Left renal cortex interstitium (tissue), 4 donors: Measurements from ENCODE around the gene RFNG. TPM values are rescaled to one million over a fixed set of nuclear protein-coding genes. Genes with fewer than 3 reads are reported as not detected.

Experiments
- DNase-seq, 4 donors: peaks; one replicate each; pipeline ENCODE4 v3.0.0-alpha.2; 2013; ENCODE audit warnings: low read depth in 4 of 4, low spot score in 2 of 4, missing footprints in 1 of 4
- polyA plus RNA-seq, 4 donors: library from polyadenylated mRNA; unstranded; fragments of 120-200 nt; gene quantifications; one replicate each; pipeline ENCODE4 v1.2.1, GENCODE V29; 2013; ENCODE audit not compliant: insufficient read length in 4 of 4

The RFNG gene
- polyA plus RNA-seq, 4 donors, result 38.2 to 67.5 (median 52.2) TPM

DNA sequence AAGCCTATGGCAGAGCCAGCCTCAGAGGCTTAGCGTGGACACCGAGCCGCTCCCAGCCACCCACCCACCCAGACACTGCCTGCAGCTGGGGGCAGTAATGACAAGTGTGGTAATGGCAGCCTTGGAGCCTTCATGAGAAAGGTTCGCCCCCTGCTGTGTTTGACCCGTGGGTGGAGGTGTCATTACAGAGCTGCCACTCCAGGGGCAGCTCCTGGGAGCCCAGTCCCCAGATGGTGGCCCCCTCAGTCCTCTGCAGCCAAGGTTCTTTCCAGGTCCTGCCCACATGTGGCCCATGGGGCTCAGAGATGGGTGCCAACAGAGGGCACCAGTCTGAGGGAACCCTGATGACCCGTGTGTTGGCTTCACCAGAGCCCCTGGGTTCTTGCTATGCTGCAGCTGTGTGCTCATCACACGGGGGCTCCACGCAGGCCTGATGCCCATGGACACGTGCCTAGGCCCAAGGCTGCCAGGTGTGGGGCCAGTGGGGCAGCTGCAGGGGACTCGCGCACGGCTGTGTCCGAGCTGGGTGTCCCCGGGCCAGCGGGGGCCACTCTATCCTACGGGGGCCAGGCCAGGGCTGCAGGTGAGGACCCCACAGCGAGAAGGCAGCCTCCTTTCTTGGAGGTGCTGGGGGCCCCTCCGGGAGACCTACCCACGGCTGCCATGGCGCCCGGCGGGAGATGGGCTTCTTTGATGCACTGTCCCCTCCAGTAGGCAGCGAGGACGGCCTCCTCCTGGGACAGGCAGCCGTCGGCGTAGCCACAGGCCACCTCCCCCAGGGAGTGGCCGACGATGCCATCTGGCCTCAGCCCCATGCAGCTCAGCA lies 38.3 kb upstream of the RFNG start:
- DNase-seq, result no peak

DNA sequence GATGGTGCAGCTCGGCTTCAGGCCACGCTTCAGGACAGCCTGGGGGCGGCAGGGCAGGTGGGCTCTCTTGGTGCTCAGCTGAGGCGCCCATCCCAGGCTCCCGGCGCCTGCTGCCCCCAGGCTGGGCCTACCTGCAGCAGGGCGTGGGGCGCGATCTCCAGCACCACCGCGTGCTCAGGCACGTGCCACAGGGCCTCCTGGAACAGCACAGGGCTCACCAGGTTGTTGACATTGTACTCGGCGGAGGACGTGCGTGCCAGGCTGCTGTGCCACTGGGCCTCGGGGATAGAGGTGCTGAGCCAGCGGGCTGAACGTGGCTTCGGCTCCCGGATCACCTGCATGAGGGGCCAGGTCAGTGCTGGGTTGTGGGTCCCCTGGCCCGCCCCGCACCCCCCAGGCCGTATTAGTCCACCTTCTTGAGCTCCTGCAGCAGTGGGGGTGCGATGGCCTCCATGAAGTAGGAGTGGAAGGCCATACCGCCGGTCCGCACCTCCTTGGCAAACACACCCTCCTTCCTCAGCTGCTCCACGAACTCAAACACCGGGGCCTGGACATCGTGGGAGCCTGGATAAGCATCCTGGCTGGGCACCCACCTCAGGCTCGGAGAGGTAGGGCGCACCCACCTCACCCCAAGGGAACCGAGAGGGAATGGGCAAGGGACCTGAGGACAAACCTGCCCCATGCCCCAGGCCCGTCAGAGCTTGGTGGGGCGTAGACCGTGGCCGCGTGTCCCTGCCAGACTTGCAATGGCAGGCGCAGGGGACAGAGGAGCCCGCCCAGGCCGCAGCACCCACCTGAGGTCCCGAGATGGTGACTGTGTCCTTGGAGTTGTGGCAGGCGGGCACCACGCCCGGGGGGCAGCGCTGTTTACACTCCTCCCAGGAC lies 37.5 kb upstream of the RFNG start:
- no peak for DNase-seq

DNA sequence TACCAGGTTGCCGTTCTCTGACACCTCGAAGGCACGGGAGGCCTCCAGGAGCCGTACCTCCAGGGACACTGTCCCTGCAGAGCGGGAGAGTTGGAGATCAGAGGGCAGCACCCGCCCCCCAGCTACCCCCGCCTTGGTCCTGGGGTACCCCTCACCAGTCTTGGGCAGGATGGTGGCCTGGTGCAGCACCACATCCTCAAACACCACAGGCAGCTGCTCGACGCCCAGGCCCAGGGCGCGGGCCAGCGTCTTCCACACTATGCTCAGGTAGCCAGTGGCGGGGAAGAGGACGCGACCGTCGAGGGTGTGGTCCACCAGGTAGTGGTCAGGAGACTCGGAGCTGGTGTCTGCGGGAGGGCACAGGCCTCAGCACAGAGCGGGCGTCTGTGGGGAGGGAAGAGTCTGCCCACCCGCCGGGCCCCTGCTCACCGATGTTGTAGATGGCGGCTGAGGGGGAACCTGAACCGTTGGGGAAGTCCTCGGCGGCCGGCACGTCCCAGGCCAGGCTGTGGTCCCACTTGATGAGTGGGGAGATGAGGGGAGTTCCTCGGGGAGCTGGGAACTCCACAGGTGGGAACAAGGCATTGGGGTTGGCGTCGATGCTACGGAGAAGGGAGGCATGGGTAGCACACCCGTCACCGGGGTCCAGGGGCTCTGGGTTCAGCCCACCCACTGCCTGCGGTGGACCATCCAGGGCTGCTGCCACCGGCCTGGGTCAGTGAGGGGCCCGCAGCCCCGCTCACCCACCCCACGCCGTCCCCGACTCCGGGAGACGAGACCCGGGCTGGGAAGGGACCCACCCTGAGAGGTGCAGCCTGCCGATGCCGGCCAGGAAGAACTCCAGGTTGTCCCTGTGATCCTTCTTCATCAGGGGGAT lies 36.6 kb upstream of the RFNG start:
- no peak for DNase-seq

DNA sequence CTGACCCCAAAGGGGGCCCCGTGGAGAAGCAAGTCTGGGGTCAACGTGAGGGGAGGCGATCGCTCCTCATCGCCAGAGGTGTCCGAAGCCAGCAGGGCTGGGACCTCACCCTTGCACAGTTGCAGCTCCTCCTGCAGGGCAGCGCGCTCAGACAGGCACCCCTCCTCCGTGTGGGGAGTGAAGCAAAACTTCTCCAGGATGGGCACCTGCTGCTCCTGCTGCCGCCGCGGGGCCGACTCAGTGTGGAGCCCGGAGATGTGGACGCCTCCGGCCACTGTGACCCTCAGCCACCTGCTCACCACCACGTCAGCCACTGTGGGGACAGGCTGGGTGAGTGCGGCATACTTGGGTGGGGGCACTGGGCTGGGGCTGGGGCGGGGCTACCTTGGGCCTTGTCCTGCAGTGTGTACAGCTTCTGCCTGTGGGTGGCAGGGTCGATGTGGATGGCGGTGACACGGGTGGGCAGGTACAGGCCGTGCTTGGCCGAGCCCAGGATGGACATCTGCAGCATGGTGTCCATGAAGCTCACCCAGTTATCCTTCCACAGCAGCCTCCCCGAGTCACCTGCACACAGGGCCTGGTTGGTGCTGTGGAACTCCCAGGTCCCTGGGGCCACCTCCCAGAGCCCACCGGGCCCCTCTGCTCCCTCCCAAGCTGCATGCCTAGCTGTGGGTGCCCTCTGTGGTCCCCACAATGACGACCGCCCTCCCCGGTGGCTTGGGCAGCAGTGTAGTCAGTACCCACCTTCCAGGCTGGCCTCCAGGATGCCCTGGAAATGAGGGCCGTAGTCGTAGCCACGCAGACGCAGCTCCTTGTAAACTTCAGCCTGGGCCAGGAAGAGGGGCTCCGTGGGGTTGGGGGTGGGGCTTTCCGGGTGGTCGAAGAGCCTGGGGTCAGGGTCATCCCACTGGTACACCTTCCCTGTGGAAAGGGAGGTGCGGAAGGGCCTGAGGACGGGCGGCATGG lies 35.6 kb upstream of the RFNG start:
- no peak for DNase-seq

DNA sequence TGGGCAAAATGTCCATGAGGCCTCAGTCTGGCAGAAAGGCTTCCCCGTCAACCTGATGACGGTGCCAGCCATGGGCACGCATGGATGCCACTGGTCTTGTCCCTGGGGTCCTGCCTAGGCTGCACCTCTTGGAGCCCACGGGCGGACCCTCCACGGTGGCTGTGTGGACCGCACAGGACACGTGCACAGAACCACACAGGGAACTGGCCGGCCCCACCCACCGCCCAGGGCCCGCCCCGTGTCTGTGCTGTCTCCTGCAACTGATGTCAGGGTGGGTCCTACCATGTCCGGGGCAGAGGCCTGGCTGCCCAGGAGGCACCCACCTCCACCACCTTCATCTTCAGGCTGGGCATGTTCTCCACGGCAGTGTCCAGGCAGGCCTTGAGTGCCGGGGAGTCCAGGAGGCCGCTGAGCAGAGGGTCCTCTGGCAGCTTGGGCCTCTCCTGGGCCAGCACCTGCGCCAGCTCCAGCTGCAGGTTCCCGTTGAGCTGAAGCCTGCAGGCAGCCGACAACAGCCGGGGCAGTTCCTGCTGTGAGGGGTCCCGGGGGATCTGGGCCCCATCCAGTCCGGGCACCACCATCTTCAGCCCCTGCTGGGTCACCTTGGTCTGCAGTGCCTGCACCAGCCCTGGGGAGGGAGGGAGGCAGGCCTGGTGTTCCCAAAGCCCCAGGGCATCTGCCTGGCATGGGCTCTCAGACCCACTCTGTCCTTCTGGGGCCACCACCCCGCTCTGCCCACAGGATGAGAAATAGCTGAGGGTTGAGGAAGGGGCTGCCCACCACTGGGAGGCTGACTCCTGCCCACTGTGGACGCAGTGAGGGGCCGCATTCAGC lies 34.5 kb upstream of the RFNG start:
- DNase-seq, result no peak

DNA sequence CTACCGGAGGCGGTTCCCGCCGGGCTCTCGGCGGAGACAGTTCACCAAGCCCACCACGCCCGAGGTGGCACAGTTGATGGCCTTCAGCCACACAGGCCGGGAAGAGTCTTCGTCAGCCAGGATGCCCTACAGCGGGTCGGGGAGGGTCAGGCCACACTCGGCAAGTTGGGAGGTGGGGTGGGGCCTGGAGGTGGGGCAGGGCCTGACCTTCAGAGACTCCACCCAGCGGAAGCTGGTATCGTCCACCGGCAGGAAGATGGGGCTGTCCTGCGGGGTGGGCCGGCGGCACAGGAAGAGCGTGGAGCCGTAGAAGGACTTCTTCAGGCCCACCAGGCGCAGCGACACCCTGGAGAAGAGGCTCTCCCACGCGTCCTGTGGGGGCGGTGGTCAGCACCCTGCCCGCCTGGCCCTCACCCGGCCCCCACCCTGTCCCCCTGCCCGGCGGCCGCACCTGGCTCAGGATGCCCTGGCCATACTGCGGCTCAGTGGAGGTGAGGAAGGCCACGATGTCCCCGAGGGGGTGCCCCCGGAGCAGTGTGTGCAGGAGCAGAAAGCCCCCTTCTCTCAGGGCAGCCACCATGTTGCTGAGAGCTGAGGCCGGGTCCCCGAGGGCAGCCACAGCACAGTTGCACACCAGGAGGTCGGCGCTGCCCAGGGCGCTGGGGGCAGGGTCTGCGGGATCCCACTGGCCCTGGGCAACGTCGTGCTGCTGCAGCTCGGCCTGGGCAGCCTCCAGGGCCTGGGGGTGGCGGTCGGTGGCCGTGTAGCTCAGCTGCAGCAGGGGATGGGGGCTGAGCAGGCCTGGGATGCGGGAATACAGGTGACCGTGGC lies 33.6 kb upstream of the RFNG start:
- DNase-seq, result no peak

DNA sequence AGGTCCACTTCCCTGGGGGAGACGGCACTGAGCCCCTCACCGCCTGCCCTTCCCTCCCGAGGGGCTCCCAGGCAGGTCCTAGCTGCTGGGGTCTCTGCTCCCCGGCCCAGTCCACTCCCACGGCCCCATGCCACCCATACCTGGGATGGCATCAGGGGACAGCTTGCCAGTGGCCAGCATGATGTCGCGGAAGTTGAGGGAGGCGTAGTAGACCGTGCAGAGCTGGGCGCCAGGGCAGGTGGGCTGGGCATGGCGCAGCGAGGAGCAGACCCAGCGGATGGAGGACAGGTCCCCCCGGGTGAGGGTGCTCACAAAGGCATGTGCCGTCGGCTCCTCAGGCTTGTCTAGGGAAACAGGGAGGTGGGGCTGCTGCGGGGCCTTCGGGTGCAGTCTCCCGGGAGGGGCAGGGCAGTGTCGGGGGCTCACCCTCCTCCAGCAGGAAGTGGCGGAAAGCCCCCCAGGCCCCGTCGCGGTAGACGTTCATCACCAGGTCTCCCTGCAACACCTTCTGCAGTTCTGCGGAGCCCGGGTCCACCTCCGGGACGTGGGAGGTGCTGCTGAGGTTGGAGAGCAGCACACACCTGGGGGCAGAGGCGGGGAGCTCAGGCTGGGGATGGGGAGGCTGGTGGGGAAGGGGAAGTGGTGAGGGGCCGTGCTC lies 32.9 kb upstream of the RFNG start:
- DNase-seq, result no peak

DNA sequence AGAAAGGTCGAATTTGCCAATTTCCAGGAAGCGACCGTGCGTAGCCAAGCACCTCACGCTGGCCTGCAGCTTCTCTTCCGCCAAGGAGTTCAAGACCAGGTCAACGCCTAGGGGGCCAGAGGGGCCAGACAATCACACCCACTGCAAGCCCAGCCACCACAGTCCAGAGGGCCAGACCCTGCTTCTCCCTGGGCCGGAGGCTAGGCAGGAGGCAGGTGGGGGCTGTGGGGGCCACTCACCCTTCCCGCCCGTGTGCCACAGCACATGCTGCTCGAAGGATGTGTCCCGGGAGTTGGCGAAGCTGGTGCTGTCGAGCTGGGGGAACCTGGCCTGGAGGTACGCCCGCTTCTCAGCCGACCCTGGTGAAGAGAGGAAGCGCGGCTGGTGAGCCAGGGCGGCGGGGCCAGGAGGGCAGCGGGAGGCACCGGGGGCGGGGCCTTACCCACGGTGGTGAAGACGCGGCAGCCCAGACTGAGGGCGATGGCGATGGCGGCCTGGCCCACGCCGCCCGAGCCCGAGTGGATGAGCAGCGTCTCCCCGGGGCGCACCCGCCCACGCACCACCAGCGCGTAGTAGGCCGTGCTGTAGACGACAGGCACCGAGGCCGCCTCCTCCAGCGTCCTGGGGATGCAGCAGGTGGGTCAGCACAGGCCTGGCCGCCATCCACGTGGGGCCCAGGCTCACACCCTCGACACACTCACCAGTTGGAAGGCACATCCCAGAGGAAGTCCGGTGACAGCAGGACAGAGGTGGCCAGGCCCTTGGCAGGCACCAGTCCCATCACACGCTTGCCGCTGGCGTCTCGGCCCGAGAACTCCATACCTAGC lies 32.1 kb upstream of the RFNG start:
- no peak for DNase-seq

DNA sequence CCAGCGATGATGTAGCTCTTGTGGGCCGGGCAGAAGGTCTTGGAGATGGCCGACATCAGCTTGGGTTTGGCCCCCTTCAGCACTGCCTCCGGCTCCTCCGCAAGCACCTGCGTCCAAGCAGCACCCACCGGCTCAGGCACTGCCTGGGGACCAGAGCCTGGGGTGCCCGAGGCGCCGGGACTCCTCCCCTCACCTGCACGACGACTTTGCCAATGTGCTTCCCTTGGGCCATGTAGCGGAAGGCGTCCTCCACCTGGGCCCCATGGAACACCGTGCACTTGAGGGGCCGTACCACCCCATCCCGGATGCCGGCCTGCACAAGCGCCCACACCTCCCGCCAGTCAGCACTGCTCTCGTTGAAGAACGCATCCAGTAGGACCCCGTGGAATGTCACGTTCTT lies 31.4 kb upstream of the RFNG start:
- no peak for DNase-seq

DNA sequence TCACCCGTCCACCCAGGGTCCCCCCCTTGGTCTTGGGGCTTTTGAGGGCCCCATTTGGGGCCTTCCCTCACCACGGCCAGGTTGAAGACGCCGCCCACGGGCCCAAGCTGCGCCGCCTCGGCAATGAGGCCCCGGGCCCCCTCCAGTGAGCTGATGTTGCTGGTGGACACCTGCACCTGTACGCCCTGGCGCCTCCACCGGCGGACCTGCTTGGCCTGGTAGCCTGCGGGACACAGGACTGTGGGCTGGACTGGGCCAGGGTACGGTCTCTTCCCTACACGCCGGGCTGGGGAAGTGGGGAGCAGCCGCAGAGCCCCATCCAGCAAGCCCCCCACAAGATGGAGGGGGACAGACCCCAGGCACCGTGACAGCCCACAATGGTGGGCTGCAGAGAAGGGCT lies 30.8 kb upstream of the RFNG start:
- DNase-seq, result no peak

DNA sequence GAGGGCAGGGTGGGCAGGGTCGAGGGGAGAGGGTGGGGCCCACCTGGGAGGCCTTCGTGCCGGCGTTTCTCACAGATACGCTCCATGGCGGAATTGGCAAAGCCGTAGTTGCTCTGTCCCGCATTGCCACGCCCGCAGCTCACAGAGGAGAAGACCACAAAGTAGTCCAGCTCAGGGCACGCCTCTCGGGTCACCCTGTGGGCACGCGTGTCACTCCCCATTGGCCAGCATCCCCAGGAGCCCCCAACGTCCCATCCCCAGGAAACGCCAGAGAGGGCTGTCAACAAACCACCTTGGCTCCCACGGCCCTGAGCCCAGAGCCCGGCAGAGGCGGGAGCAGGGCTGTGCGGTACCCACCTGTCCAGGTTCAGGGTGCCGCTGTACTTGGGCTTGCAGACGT lies 30.4 kb upstream of the RFNG start:
- DNase-seq, result no peak

DNA sequence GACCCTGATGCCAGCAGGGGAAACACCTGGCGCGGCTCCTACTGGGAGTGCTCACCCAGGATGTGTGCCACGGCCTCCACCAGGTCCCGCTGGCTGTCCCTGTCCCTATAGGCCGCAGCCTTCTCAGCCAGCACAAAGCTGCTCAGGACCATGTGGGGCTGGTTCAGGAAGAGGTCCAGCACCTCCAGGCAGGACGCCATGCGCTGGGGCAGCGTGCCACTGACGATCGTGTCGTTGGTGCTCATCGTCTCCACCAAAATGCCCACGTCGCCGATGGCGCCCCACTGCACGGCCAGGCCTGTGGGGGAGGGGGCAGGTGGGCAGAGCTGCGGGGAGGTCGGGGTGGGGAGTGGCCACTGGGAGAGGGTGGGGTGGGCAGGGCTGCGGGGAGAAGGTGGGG lies 29.9 kb upstream of the RFNG start:
- DNase-seq, result no peak

DNA sequence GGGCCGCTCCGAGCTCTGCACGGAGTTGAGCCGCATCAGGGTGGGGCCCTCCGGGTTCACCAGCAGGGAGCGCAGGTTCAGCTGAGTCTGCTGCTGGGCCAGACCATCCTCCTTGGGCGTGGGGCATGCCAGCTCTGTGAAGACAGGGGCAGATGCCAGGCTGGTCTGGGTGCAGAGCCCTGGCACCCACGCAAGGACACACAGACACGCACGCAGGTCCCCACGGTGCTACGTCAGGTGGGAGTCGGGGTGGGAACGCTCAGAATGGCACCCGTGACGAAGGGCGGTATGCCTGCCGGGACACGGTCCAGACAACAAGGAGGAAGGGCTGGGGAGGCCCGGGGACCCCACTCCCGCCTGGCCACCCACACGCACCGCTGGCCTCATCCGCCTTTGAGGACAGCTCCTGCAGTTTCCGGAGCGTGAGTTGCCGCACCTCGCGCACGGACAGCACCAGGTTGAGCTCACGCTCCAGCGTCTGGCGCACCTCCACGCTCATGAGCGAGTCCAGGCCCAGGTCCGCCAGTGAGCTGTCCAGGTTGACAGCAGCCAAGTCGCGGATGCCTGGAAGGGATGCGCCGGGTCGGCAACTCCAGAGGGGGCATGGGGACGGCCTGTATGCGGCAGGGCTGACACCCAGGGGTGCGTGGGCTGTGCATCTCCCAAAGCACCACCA lies 29.3 kb upstream of the RFNG start:
- no peak for DNase-seq

DNA sequence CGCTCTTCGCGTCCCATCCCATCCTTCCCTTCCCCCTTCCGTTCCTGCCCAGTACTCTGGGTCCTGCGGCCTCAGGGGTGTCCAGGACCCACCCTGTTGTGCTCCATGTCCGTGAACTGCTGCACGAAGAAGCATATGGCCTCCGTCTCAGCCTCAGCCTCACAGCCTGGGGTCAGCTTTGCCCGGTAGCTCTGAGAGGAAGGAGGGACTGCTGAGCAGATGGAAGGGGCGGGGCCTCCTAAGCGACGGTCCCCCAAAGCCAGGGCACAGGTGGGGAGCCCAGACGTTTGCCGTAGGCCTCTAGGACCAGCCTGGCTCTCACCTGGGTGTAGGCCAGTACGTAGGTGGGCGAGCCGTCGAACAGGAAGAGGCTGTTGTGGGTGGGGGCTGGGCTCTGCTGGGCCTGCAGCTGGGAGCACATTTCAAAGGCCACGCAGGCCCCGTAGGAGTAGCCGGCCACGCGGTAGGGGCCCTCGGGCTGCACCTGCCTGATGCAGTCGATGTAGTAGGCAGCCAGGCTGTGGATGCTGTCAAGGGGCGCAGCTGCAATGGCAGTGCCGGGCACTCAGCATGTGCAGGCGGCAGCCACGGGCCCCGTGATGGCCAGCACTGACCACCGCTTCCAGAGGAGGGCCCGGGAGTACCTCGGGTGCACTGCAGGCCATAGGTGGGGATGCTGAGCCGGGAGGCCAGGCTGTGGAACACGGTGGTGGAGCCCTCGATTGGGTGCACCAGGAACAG lies 28.6 kb upstream of the RFNG start:
- no peak for DNase-seq

DNA sequence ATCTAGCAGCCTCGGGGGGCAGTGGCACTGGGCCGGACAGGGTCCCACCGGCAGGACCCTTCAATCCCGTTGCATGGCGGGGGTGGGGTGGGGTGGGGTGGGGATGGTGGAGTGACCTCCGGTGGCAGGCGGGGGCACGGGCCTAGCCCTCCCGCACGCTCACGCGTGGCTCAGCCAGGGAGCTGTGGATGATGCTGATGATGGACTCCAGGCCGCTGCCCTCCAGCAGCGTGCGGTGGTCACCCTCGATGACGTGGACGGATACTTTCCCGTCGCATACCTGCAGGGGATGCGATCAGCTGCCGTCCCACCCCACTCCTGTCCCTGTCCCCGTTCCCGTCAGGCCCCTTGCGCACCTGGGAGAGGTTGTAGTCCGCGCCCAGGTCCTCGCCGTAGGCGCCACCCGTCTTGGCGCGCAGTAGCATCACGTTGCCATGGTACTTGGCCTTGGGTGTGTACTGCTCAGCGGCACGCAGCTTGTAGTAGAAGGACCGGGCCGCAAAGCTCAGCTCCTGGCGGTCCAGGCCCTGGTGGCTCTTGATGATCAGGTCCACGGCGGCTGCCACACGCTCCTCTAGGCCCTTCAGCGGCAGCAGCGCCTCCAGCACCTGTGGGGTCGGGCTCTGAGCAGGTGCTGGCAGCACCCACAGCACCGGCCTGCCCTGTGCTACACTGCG lies 27.5 kb upstream of the RFNG start:
- no peak for DNase-seq
